Fibroblast of lung (primary cell): ENCODE measurements around the gene PLCG2. TPM values are rescaled to one million over a fixed set of nuclear protein-coding genes. Genes with fewer than 3 reads are reported as not detected.

Experiments
- DNase-seq, 2 donors: peaks; one replicate each; pipeline versions ENCODE4 v3.0.0 to v3.0.0-alpha.2; 2010; ENCODE audit warnings: low read depth in 2 of 2
- H2AFZ ChIP-seq: 2 replicates; pipeline ENCODE4 v1.5.1; 2012; ENCODE audit warnings: low read length, control low read depth, inconsistent platforms
- H3K27ac ChIP-seq: 2 replicates; pipeline ENCODE4 v1.5.1; 2011; ENCODE audit warnings: low read length, control low read depth; ENCODE audit not compliant: insufficient read depth
- H3K27me3 ChIP-seq: 2 replicates; pipeline ENCODE4 v1.5.1; 2011; ENCODE audit warnings: mild to moderate bottlenecking, low read length; ENCODE audit not compliant: control insufficient read depth, insufficient read depth
- H3K36me3 ChIP-seq: 2 replicates; pipeline ENCODE4 v1.5.1; 2011; ENCODE audit warnings: low read length; ENCODE audit not compliant: control insufficient read depth, insufficient read depth
- H3K4me1 ChIP-seq: 2 replicates; pipeline ENCODE4 v1.5.1; 2011; ENCODE audit warnings: low read length; ENCODE audit not compliant: control insufficient read depth, insufficient read depth; ENCODE audit errors: extremely low read depth
- H3K4me2 ChIP-seq: 2 replicates; pipeline ENCODE4 v1.5.1; 2011; ENCODE audit warnings: low read length, control low read depth; ENCODE audit not compliant: insufficient read depth; ENCODE audit errors: extremely low read depth
- H3K4me3 ChIP-seq, 4 experiments: fragments of 200-600 bp in 1 of 4; sonication (generic) in 1 of 4; replicated peaks in 1 of 4; 2 replicates each; pipeline ENCODE4 v1.5.1; 2011 to 2016; ENCODE audit warnings: low read length in 4 of 4, low read depth in 3 of 4, mild to moderate bottlenecking in 3 of 4, control low read depth in 2 of 4, inconsistent platforms in 1 of 4, mixed read lengths in 1 of 4; ENCODE audit not compliant: insufficient read depth in 1 of 4; ENCODE audit errors: control extremely low read depth in 1 of 4
- H3K79me2 ChIP-seq: 2 replicates; pipeline ENCODE4 v1.5.1; 2012; ENCODE audit warnings: mild to moderate bottlenecking, low read length, inconsistent platforms; ENCODE audit not compliant: control insufficient read depth, insufficient read depth
- H3K9ac ChIP-seq: 2 replicates; pipeline ENCODE4 v1.5.1; 2011; ENCODE audit warnings: mild to moderate bottlenecking, low read length, control low read depth; ENCODE audit not compliant: insufficient read depth
- H3K9me3 ChIP-seq: 2 replicates; pipeline ENCODE4 v1.5.1; 2012; ENCODE audit warnings: low read depth, low read length; ENCODE audit not compliant: control insufficient read depth, insufficient read depth
- H4K20me1 ChIP-seq: 2 replicates; pipeline ENCODE4 v1.5.1; 2011; ENCODE audit warnings: low read length; ENCODE audit not compliant: control insufficient read depth, insufficient read depth; ENCODE audit errors: extremely low read depth
- EZH2 ChIP-seq: IDR thresholded peaks from 2 replicates; pipeline ENCODE4 v1.5.1; 2012; ENCODE audit warnings: low read length, control low read depth, mild to moderate bottlenecking; ENCODE audit errors: missing control alignments
- polyA plus RNA-seq, 2 donors: library from polyadenylated mRNA; depleted of rRNA in 1 of 2; stranded (reverse) in 1 of 2; unstranded in 1 of 2; fragments of >200 nt; gene quantifications; 2 replicates each; pipeline ENCODE4 v1.2.1, GENCODE V29; 2011 to 2012; ENCODE audit warnings: missing spikeins in 1 of 2
- total RNA-seq: library from RNA; depleted of rRNA; stranded (reverse); fragments of >200 nt; gene quantifications from 2 replicates; pipeline ENCODE4 v1.2.1, GENCODE V29; 2014
- TF ChIP-seq, protein P1 (sequence below), 2 donors: IDR thresholded peaks in 1 of 2; conservative IDR thresholded peaks in 1 of 2; 1 replicate in 1 of 2; 2 replicates in 1 of 2; pipeline ENCODE4 v1.5.1; 2011 to 2012; ENCODE audit warnings: low read length in 2 of 2, control low read depth in 1 of 2, inconsistent platforms in 1 of 2, low read depth in 1 of 2, mild to moderate bottlenecking in 1 of 2

PLCG2 gene
- total and polyA plus RNA-seq, 2 donors (not counting 1 experiment from before 2014, with no cell fraction given): 0.53 to 0.66 TPM

GRCh38 chr16:81927561-81928185 lies 148.6 kb downstream of the PLCG2 start:
- no peak overlapping the region for H2AFZ ChIP-seq
- no peaks in the 10 kb centered on the region for H3K4me1 ChIP-seq
- H3K9me3 ChIP-seq: no peaks in the 10 kb centered on the region
- H4K20me1 ChIP-seq: no peaks in the 10 kb centered on the region
- H3K9ac ChIP-seq: no peak overlapping the region
- H3K79me2 ChIP-seq: no peaks in the 10 kb centered on the region
- H3K4me3 ChIP-seq: no peak overlapping the region
- DNase-seq: no peak
- no peak overlapping the region for H3K4me2 ChIP-seq
- H3K36me3 ChIP-seq: no peaks in the 10 kb centered on the region
- peaks cover 3% of the 10 kb centered on the region for H3K27me3 ChIP-seq
- TF ChIP-seq, protein P1, sequence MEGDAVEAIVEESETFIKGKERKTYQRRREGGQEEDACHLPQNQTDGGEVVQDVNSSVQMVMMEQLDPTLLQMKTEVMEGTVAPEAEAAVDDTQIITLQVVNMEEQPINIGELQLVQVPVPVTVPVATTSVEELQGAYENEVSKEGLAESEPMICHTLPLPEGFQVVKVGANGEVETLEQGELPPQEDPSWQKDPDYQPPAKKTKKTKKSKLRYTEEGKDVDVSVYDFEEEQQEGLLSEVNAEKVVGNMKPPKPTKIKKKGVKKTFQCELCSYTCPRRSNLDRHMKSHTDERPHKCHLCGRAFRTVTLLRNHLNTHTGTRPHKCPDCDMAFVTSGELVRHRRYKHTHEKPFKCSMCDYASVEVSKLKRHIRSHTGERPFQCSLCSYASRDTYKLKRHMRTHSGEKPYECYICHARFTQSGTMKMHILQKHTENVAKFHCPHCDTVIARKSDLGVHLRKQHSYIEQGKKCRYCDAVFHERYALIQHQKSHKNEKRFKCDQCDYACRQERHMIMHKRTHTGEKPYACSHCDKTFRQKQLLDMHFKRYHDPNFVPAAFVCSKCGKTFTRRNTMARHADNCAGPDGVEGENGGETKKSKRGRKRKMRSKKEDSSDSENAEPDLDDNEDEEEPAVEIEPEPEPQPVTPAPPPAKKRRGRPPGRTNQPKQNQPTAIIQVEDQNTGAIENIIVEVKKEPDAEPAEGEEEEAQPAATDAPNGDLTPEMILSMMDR (conservative IDR thresholded peaks at IDR 0.05 in 1 of 2, IDR thresholded peaks at IDR 0.05 in 1 of 2; ENCODE audit: low read depth in 1 of 2, low read length in 2 of 2): no peak
- TF ChIP-seq EZH2: no peak
- no peak overlapping the region for H3K27ac ChIP-seq

GRCh38 chr16:81928271-81928918 lies 149.3 kb downstream of the PLCG2 start:
- TF ChIP-seq, protein P1 (conservative IDR thresholded peaks at IDR 0.05 in 1 of 2, IDR thresholded peaks at IDR 0.05 in 1 of 2; ENCODE audit: low read depth in 1 of 2, low read length in 2 of 2): no peak
- no peak for TF ChIP-seq EZH2
- H3K4me3 ChIP-seq: no peak overlapping the region
- DNase-seq: no peak
- no peaks in the 10 kb centered on the region for H3K4me1 ChIP-seq
- H3K9ac ChIP-seq: no peak overlapping the region
- no peaks in the 10 kb centered on the region for H3K36me3 ChIP-seq
- no peaks in the 10 kb centered on the region for H3K9me3 ChIP-seq
- no peak overlapping the region for H3K4me2 ChIP-seq
- peaks cover 3% of the 10 kb centered on the region for H3K27me3 ChIP-seq
- no peak overlapping the region for H2AFZ ChIP-seq
- no peak overlapping the region for H3K27ac ChIP-seq
- no peaks in the 10 kb centered on the region for H4K20me1 ChIP-seq
- no peaks in the 10 kb centered on the region for H3K79me2 ChIP-seq

DNA sequence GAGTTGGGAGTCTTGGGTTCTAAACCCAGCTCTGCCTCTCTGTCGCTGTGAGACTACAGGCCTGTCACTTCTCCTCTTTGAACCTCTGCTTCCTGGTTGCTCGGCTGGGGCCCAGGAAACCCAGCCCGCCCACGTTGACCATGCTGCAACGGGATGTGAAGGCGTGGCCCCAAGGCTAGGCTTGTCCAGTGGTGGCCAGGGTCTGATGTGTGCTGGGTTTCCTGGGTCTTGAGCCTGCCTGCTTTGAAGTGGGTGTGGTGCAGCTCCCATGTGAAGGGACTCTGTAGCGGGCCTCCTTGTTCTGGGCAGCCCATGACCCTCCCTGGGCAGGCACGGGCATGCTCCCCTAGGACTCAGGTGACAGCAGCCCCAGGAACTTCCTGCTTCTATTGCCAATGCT lies 149.9 kb downstream of the PLCG2 start:
- Histone ChIP-seq H3K9ac (no peak overlapping the region), H3K4me2 (no peak overlapping the region), H4K20me1 (no peaks in the 10 kb centered on the region), H3K27me3 (peaks cover 3% of the 10 kb centered on the region), H3K4me1 (no peaks in the 10 kb centered on the region), H3K36me3 (no peaks in the 10 kb centered on the region), H3K4me3 (no peak overlapping the region), H2AFZ (no peak overlapping the region), H3K27ac (no peak overlapping the region), H3K79me2 (no peaks in the 10 kb centered on the region), H3K9me3 (no peaks in the 10 kb centered on the region)
- no peak for DNase-seq
- TF ChIP-seq EZH2: no peak
